HEK293 (cell line): ENCODE results near the gene CRYGA.

Source experiments
- SP2 ChIP-seq: fragments of 450-650 bp; formaldehyde crosslinking; IDR thresholded peaks from 2 replicates; pipeline ENCODE4 v1.5.1; 2016; ENCODE audit warnings: missing biosample characterization, missing genetic modification characterization
- YY2 ChIP-seq: fragments of 450-650 bp; formaldehyde crosslinking; IDR thresholded peaks from 2 replicates; pipeline ENCODE4 v1.5.1; 2016; ENCODE audit warnings: missing biosample characterization, missing genetic modification characterization
- ZFP37 ChIP-seq: fragments of 450-650 bp; formaldehyde crosslinking; IDR thresholded peaks from 2 replicates; pipeline ENCODE4 v1.5.1; 2016; ENCODE audit warnings: missing biosample characterization, missing genetic modification characterization
- ZFP69B ChIP-seq: fragments of 450-650 bp; formaldehyde crosslinking; IDR thresholded peaks from 2 replicates; pipeline ENCODE4 v1.5.1; 2016; ENCODE audit warnings: missing biosample characterization, missing genetic modification characterization
- ZNF175 ChIP-seq: fragments of 450-650 bp; formaldehyde crosslinking; IDR thresholded peaks from 2 replicates; pipeline ENCODE4 v1.5.1; 2016; ENCODE audit warnings: missing biosample characterization, missing genetic modification characterization
- ZNF404 ChIP-seq: fragments of 450-650 bp; formaldehyde crosslinking; IDR thresholded peaks from 2 replicates; pipeline ENCODE4 v1.5.1; 2017; ENCODE audit warnings: missing biosample characterization, missing genetic modification characterization
- ZNF571 ChIP-seq: fragments of 450-650 bp; formaldehyde crosslinking; IDR thresholded peaks from 2 replicates; pipeline ENCODE4 v1.5.0; 2017; ENCODE audit warnings: missing biosample characterization, missing genetic modification characterization
- ZNF654 ChIP-seq: fragments of 450-650 bp; formaldehyde crosslinking; IDR thresholded peaks from 2 replicates; pipeline ENCODE4 v1.5.1; 2016; ENCODE audit warnings: low read depth, missing biosample characterization, missing genetic modification characterization
- TF ChIP-seq, protein P1 (sequence below): fragments of 450-650 bp; formaldehyde crosslinking; IDR thresholded peaks from 2 replicates; pipeline ENCODE4 v1.5.1; 2016; ENCODE audit warnings: missing biosample characterization, missing genetic modification characterization
- TF ChIP-seq, protein P2 (sequence below): fragments of 450-650 bp; formaldehyde crosslinking; IDR thresholded peaks from 2 replicates; pipeline ENCODE4 v1.5.1; 2016; ENCODE audit warnings: missing biosample characterization, missing genetic modification characterization
- TF ChIP-seq, protein P3 (sequence below): fragments of 450-650 bp; formaldehyde crosslinking; IDR thresholded peaks from 2 replicates; pipeline ENCODE4 v1.5.1; 2016; ENCODE audit warnings: missing biosample characterization, missing genetic modification characterization
- TF ChIP-seq, protein P4 (sequence below): fragments of 450-650 bp; formaldehyde crosslinking; IDR thresholded peaks from 2 replicates; pipeline ENCODE4 v1.5.1; 2016; ENCODE audit warnings: missing biosample characterization, missing genetic modification characterization

DNA sequence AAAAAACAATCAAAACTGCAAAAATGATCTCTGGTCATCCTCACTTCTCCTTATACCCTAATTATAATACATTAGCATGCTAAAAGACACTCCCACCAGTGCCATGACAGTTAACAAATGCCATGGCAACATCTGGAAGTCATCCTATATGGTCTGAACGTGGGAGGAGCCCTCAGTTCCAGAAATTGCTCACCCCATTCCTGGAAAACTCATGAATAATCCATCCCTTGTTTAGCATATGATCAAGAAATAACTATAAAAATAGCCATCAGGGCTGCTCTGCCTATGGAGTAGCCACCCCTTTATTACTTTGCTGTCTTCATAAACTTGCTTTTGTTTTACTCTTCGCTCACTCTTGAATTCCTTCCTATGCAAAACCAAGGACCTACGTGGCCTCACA, 32.1 kb upstream of the CRYGA start:
- no peak for TF ChIP-seq ZNF175 (tag by site-specific recombination)
- no peak for TF ChIP-seq SP2
- TF ChIP-seq, protein P1, sequence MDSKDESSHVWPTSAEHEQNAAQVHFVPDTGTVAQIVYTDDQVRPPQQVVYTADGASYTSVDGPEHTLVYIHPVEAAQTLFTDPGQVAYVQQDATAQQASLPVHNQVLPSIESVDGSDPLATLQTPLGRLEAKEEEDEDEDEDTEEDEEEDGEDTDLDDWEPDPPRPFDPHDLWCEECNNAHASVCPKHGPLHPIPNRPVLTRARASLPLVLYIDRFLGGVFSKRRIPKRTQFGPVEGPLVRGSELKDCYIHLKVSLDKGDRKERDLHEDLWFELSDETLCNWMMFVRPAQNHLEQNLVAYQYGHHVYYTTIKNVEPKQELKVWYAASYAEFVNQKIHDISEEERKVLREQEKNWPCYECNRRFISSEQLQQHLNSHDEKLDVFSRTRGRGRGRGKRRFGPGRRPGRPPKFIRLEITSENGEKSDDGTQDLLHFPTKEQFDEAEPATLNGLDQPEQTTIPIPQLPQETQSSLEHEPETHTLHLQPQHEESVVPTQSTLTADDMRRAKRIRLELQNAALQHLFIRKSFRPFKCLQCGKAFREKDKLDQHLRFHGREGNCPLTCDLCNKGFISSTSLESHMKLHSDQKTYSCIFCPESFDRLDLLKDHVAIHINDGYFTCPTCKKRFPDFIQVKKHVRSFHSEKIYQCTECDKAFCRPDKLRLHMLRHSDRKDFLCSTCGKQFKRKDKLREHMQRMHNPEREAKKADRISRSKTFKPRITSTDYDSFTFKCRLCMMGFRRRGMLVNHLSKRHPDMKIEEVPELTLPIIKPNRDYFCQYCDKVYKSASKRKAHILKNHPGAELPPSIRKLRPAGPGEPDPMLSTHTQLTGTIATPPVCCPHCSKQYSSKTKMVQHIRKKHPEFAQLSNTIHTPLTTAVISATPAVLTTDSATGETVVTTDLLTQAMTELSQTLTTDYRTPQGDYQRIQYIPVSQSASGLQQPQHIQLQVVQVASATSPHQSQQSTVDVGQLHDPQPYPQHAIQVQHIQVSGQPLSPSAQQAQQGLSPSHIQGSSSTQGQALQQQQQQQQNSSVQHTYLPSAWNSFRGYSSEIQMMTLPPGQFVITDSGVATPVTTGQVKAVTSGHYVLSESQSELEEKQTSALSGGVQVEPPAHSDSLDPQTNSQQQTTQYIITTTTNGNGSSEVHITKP (tag by site-specific recombination), result no peak
- no peak for TF ChIP-seq ZFP69B (tag by site-specific recombination)
- TF ChIP-seq, protein P2, sequence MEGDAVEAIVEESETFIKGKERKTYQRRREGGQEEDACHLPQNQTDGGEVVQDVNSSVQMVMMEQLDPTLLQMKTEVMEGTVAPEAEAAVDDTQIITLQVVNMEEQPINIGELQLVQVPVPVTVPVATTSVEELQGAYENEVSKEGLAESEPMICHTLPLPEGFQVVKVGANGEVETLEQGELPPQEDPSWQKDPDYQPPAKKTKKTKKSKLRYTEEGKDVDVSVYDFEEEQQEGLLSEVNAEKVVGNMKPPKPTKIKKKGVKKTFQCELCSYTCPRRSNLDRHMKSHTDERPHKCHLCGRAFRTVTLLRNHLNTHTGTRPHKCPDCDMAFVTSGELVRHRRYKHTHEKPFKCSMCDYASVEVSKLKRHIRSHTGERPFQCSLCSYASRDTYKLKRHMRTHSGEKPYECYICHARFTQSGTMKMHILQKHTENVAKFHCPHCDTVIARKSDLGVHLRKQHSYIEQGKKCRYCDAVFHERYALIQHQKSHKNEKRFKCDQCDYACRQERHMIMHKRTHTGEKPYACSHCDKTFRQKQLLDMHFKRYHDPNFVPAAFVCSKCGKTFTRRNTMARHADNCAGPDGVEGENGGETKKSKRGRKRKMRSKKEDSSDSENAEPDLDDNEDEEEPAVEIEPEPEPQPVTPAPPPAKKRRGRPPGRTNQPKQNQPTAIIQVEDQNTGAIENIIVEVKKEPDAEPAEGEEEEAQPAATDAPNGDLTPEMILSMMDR (tag by site-specific recombination), result no peak
- TF ChIP-seq, protein P3, sequence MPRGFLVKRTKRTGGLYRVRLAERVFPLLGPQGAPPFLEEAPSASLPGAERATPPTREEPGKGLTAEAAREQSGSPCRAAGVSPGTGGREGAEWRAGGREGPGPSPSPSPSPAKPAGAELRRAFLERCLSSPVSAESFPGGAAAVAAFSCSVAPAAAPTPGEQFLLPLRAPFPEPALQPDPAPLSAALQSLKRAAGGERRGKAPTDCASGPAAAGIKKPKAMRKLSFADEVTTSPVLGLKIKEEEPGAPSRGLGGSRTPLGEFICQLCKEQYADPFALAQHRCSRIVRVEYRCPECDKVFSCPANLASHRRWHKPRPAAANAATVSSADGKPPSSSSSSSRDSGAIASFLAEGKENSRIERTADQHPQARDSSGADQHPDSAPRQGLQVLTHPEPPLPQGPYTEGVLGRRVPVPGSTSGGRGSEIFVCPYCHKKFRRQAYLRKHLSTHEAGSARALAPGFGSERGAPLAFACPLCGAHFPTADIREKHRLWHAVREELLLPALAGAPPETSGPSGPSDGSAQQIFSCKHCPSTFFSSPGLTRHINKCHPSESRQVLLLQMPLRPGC, result no peak
- TF ChIP-seq YY2, result no peak
- no peak for TF ChIP-seq ZNF654 (tag by site-specific recombination)
- TF ChIP-seq ZNF571, result no peak
- no peak for TF ChIP-seq ZFP37 (tag by site-specific recombination)
- TF ChIP-seq ZNF404, result no peak
- TF ChIP-seq, protein P4, sequence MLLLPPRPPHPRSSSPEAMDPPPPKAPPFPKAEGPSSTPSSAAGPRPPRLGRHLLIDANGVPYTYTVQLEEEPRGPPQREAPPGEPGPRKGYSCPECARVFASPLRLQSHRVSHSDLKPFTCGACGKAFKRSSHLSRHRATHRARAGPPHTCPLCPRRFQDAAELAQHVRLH, result no peak
